ENCODE data around the gene TANC1. TPM values are rescaled to one million over a fixed set of nuclear protein-coding genes. Genes with fewer than 3 reads are reported as not detected.

TANC1 gene
- total RNA-seq, 2 donors from 2014 or later, result 35.1 to 44.5 TPM

DNA sequence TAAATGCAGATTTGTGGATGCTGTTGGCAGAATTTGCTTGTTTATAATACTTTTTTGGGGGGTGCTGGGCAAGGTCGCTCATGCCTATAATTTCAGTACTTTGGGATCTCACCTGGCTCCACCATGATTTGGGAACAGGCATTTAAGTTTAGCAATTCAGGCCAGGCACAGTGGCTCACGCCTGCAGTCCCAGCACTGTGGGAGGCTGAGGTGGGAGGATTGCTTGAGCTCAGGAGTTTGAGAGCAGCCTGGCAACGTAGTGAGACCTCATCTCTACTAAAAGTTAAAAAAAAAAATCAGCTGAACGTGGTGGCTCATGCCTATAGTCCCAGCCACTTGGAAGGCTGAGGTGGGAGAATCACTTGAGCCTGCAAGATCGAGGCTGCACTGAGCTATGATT lies 20.7 kb downstream of the TANC1 start:
- no peak for DNase-seq (ENCODE audit: low spot score)

DNA sequence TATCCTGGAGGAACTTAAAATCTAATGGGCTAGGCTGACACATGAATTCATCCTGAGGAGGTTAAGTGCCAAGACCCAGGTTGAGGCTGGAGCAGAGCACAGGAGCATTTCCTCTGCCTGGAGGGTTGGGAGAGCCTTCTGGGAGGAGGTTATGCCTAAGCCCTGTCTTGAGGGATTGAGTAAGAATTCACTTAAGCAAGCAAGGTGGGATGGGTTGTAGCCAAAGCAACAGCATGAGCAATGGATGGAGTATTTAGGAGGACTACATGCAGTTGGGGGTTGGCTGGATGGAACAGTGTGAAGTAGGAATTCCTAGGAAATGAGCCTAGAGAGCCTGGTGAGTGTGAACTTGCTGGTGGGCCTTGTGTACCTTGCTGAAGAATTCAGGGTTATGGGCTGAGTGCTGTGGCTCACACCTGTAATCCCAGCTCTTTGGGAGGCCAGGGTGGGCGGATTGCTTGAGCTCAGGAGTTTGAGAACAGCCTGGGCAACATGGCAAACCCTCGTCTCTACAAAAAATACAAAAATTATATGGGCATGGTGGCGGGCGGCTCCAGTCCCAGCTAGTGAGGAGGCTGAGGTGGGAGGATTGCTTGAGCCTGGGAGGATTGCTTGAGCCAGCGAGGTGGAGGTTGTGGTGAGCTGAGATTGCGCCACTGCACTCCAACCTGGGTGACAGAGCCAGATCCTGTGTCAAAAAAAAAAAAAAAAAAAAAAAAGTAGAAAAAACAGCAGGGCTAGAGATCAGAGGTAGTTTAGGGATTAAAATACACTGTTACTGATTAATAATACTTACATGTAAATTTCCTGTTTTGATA lies 22.2 kb downstream of the TANC1 start:
- no peak for DNase-seq (ENCODE audit: low spot score)
- intact Hi-C loops (cut with DNase I), result no loop called here

More for the DNA sequence above, 20.7 kb downstream of the TANC1 start:
- intact Hi-C loops (cut with DNase I), result no loop called here

DNA sequence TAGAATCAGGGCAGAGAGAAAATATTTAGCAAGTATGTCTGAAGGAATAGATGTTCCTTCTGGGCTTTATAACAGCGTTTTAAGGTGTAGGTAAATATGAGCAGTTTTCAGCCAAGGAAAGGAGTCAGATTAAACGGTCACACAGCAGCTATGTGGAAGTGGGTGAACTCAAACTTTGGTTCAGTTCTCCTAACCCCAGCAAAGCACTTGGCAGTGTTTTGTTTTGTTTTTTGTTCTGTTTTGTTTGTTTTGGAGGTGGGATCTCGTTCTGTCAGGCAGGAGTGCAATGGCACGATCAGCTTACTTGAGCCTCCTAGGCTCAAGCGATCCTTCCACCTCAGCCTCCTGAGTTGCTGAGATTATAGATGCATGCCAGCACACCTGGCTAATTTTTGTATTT lies 24.6 kb downstream of the TANC1 start:
- DNase-seq (ENCODE audit: low spot score), result no peak
- intact Hi-C loops (cut with DNase I), result no loop called here

DNA sequence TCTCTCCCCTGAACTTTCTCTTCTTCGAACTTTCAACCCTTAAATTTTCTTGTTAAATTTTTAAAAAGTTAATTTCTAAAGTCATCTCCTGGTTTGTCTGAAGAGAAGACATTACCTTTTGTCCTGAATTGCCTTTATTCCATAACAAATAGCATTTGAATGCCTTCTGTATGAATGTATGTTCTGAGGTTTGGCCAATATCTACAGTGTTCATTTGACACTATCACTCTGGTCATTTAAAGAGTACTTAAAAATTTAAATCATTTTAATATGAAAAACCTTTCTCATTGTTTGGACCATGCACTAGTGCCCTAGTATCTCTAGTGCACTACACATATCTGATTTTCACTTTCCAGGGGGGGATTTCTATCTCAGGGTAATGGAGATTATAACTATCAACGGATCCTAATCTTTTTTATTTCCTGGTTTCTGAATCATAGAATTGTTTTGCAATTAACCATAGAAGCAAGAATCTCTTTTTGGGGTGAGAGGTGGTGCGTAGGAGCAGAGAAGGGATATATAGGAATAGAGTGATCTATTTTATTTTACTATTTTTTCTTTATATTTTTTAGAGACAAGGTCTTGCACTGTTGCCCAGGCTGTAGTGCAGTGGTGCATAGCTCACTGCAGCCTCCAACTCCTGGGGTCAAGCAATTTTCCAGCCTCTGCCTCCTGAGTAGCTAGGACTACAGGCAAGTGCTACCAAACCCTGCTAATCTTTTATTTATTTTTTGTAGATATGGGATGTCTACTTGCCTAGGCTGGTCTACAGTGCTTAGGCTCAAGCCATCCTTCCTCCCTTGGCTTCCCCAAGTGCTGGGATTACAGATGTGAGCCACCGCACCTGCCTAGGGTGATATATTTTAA lies 25.5 kb downstream of the TANC1 start:
- DNase-seq (ENCODE audit: low spot score), result no peak
- intact Hi-C loops (cut with DNase I), result no loop called here

DNA sequence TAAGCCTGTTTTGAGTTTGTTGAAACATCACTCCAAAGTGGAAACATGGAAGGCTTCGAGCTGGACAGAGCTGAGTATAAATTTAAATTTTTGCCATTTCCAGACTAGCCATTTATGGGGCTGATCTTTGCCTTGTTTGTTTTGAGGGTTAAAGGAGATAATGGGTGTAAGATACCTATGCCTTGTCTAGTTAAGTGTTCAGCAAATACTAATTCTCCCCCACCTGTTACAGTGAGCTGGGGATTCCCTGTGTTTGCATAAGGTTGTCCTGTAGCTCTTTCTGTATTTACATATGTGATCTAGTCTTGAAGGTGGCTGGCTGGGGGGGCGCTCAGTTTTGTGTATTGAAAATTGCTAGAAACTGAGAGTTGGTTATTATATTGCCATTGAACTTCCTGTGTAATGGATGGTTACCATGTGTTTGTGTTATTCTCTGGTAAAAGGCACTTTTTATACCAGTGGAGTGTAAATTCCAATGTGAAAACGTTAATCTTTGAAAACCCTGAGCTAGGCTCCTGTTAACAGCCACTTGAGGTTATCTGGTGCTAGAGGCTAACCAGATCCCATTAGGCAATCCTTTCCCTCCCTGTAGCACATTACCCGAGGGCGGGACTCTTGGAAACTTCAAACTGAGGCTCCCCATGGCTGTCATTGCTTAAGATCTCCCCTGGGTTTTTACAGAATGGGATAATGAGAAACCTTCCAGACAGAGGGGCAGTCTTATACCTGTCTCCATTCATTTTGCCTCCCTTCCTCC lies 26.7 kb downstream of the TANC1 start:
- DNase-seq (ENCODE audit: low spot score), result no peak
- intact Hi-C loops (cut with DNase I), result no loop called here

DNA sequence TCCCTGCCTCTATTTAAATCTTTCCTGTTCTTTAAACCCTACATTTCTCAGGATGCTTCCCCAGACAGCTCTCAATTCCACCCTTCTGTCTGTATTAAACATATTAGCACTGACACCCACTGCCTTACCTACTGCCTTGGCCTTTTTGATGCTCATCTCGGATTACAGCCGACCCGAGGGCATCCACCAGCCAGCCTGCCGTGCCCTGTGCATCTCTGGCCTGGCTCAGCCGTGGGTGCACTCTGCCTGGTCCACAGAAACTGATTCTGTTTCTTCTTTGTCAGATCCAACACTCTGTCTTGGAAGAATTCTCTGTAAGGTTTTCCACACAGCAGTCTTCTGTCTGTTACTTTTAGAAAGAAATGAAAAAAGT lies 27.2 kb downstream of the TANC1 start:
- intact Hi-C loops (cut with DNase I), result no loop called here
- DNase-seq (ENCODE audit: low spot score), result no peak

DNA sequence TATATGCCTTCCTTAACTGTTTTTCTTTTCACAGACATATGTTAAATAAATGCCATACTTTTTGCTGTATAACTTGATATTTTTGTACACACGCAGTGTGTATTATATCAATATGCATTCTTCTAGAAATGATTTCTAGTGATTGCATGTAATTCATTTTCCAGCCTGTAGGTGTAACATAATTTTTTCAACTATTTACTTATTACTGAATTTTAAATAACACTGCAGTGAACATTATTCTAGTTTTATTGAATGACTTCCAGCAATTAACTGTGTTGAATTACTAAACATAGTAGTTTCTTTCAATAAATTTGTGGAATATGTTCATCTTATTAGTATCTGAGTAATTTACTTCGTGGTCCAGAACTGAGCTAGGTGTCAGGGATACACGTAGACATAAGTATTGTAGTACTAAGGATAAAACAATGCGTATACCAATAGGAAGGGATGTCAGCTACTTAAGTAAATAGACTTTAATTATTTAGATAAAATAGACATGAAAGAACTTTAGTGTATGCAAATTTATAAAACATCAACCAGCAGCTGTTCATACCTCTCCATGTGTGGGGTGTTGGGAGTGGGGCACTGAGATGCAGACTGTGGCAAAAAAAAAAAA lies 28.0 kb downstream of the TANC1 start:
- no peak for DNase-seq (ENCODE audit: low spot score)
- intact Hi-C loops (cut with DNase I), result no loop called here

DNA sequence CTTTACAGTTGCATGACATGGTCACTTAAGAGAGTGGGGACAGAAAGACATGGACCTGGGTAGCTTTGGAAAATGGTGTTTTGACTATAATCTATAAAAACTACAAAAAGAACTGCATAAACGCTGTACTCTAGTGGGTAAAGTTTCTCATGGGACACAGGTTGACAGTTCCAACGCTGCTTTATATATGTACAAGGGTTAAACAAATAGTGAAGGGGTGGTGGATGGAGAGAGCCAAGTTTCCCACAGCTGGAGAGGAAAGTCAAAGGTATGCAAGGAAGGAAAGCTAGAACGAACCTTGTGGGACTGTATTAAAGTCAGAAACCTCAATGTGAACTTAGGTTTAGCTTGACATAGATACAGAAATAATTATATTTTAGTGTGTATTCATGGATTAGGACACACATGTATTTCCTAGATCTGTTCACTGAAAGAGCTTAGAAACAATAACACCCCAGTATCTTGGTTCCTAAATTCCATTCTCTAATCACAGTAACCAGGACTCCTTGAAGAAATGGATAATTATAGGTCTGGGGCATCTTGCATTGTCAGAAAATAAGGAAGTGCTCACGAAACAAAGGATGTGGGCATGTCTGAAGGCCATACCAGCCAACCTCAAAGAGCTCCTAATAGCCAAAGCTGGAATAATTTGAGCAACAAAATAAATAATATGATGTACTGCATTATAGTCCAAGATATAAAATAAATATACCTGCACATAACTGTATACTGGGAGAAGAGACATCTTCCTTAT lies 28.8 kb downstream of the TANC1 start:
- intact Hi-C loops (cut with DNase I), result no loop called here
- no peak for DNase-seq (ENCODE audit: low spot score)

DNA sequence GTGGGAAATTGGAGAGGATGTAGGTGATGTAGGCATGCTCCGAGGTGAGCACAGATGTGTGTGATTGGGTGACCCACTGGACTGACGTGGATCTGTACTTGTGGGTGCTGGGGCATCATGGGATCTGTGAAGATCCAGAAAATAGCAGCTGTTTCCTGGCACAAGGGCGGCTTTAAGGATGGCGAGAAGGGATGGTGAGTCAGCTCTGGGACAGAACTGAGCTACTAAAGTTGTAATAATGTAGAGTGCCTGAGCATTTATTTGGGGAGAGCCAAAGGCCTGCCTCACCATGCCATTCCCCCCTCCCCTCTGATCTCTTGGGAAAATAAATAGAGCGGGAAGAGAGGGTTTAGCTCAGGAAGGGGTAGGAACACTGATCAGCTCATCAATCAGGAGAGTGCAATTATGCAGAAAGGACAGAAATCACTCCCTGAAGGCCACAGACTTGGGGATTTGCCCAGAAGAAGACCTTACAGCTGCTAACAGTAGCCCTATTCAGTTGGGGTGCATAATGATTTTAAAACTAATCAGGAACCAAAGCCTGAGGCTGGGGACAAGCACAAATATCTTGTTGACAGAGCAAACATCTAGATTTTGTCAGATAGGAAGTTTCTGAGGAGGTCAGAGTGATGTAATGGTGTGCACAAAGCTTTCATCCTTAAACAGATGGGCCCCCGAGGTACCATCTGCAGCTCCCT lies 30.3 kb downstream of the TANC1 start:
- DNase-seq (ENCODE audit: low spot score), result no peak
- intact Hi-C loops (cut with DNase I), result no loop called here

DNA sequence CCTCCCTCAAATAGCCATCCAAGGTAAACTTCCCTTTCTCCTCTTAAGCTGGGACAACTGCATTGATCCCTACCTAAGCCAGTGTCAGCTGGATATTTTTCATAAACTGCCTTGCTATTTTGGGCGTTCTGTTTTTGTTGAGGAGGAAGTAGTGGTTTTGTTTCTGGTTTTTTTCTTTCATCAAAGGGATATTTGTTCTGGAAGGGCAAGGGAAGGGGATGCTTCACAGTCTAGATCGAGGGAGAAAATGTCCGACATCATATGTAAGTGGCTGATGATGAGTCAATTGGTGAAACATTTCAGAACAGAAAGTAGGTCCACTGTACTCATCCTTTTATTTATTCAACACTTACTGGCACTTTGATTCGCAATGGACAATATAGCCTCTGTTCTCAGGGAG lies 31.0 kb downstream of the TANC1 start:
- no peak for DNase-seq (ENCODE audit: low spot score)
- intact Hi-C loops (cut with DNase I), result no loop called here

DNA sequence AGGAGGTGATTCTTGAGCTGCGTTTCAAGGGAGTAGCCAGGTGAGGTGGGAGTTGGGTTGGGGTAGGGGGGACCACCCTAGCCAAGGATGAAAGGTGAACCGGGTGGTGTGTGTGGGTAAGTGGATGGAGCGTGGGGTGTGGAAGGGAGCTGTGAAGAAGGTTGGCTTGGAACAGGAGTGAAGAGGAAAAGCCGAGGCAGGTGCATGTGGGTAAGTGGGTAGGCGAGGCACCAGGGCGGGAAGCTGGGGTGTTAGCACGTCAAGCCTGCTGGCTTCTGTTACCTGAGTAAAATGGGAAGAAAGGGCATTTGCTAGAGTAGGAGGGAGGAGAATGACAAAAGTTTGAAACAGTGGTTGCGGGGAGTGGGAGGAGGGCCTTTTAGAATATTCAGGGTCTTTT lies 31.6 kb downstream of the TANC1 start:
- intact Hi-C loops (cut with DNase I), result no loop called here
- no peak for DNase-seq (ENCODE audit: low spot score)

DNA sequence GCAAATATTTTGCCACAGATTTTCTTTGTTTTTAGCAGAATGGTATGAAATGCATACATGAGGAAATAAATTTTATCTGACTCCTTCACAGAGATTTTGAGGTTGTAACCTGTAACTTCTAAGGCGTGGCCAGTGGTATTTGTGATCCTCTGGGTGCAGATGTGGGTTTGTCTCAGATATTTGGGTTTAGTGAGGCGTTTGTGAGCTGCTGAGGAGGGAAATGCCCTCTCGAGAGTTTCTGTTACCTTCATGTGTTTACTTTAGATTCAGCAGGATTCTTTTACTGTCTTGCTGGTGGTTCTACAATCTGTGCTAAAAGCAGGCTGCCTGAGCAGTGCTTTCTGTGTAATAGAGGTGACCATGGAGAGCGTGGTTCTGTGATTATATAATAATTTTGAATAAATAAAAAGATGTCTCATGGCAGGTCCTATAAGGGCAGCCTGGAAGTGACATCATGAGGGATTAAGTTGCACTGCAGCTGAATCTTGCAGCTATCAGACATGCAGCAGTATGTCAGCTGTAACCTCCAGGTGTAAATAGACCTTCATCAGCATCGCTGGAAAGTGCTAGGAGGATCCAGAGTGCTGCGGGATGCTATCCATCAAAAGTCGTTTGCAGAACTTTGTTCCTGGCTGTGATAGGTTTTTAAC lies 34.1 kb downstream of the TANC1 start:
- no peak for DNase-seq (ENCODE audit: low spot score)
- intact Hi-C loops (cut with DNase I), result no loop called here

DNA sequence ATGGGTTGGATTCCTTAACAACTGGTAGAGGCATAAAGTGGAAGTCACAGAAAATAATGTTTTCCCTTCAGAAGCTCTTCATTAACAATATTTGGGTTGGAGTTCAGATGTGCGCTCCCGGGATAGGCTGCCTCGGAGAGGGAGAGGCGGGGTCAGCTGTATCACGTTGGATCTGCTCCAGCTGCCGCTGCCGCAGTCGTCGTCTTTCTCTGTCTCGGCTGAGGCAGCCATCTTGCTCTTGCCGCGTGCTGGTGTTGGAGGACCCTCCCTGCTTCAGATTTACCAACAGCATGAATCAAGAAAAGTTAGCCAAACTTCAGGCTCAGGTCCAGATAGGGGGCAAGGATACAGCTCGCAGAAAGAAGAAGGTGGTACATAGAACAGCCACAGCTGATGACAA lies 35.1 kb downstream of the TANC1 start:
- intact Hi-C loops (cut with DNase I), result no loop called here

DNA sequence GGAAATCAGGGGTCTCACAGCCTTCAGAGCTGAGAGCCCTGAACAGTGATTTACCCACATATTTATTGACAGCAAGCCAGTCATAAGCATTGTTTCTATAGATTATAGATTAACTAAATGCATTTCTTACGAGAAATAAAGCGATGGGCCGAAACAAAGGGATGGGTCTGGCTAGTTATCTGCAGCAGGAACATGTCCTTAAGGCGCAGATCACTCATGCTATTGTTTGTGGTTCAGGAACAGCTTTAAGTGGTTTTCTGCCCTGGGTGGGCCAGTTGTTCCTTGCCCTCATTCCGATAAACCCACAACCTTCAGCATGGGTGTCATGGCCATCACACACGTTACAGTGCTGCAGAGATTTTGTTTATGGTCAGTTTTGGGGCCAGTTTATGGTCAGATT lies 36.4 kb downstream of the TANC1 start:
- DNase-seq (ENCODE audit: low spot score), result no peak
- intact Hi-C loops (cut with DNase I), result no loop called here

More for the DNA sequence above, 35.1 kb downstream of the TANC1 start:
- no peak for DNase-seq (ENCODE audit: low spot score)

DNA sequence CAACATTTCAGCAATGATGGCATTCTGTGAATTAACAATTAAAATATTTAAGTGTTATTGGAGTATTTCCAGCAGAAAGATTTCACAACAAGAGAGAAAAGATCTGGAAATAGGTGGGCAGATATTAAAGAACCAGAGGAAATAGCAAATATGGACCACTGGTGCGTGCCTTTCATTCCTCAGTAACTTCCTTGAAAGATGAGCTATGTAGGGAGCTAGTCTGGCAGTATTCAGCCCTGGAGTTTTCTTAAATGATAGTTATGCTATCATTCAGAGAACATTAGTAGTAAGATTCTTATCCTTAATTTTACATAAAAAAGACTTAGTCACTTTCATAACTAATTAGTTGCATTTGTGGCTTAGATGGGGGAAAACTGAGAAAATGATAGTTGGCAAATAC lies 41.5 kb downstream of the TANC1 start:
- intact Hi-C loops (cut with DNase I), result no loop called here
- no peak for DNase-seq (ENCODE audit: low spot score)

DNA sequence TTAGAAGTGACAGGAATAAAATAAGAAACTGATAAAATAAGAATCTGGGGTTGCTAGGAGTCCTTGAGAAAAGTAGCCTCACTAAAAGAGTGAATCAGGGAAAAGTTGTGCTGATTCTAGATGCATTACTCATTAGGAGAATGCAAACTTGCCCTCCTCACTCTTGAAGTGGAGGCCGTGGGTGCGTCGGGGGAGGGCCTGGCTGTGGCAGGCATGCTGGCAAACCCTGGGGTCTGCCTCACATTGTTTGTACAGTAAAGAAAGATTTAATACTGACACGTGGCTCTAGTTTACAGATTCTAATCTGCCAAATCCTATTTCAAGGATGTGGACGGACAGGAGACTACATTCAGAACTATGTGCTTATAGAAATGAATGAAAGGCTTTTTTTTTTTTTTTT lies 41.9 kb downstream of the TANC1 start:
- intact Hi-C loops (cut with DNase I), result no loop called here
- no peak for DNase-seq (ENCODE audit: low spot score)

DNA sequence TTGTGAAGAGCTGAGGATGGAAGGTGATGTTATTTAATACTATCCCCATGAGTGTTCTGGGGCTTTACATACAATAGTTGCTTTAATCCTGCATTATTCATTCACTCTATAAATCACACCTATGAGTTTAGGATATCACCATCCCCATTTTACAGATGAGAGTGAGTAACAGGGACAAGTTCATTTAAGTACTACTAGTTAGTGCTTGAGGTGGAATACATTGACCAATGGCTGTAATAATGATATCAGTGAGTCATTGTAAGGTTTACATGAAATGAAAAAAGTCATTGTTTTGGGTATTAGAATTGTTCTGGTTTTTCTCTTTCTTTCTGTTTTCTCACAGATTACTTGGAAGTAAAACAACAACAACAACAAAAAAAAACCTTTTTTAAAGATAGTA lies 42.5 kb downstream of the TANC1 start:
- intact Hi-C loops (cut with DNase I), result no loop called here
- DNase-seq (ENCODE audit: low spot score), result no peak

DNA sequence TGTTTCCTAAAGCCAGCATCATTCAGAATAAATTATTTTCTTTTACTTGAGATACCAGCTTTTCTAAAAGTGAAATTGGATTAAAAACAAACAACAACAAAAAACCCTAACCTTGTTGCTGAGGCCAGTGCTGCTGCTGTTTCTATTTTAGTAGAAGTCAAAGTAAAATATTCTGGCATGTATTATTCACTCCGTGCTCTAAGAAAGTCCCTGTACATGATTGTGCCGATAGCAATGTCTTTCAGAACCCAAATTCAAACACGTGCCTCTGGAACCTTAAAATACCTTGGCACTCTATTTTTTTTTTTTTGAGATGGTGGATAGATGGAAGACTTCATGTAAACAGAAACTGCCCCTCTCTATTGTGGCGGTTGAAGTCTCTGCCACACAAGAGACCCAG lies 43.7 kb downstream of the TANC1 start:
- DNase-seq (ENCODE audit: low spot score), result no peak
- intact Hi-C loops (cut with DNase I), result no loop called here

Data from posterior vena cava (tissue), 2 donors.